Esophagus muscularis mucosa (tissue), 3 donors: ENCODE data around the gene REN.

ENCODE experiments used
- CTCF ChIP-seq, 3 experiments: fragments of 200-600 bp in 2 of 3; fragments of 450-650 bp in 1 of 3; sonication (generic) in 2 of 3; IDR thresholded peaks; one replicate each; pipeline ENCODE4 v1.5.1; 2017 to 2019; ENCODE audit warnings: antibody characterized with exemption in 3 of 3, mild to moderate bottlenecking in 2 of 3, moderate library complexity in 1 of 3
- POLR2A ChIP-seq: fragments of 450-650 bp; IDR thresholded peaks from one replicate; pipeline ENCODE4 v1.6.1; 2017; ENCODE audit warnings: antibody characterized with exemption, moderate library complexity, mild to moderate bottlenecking, low read depth

DNA sequence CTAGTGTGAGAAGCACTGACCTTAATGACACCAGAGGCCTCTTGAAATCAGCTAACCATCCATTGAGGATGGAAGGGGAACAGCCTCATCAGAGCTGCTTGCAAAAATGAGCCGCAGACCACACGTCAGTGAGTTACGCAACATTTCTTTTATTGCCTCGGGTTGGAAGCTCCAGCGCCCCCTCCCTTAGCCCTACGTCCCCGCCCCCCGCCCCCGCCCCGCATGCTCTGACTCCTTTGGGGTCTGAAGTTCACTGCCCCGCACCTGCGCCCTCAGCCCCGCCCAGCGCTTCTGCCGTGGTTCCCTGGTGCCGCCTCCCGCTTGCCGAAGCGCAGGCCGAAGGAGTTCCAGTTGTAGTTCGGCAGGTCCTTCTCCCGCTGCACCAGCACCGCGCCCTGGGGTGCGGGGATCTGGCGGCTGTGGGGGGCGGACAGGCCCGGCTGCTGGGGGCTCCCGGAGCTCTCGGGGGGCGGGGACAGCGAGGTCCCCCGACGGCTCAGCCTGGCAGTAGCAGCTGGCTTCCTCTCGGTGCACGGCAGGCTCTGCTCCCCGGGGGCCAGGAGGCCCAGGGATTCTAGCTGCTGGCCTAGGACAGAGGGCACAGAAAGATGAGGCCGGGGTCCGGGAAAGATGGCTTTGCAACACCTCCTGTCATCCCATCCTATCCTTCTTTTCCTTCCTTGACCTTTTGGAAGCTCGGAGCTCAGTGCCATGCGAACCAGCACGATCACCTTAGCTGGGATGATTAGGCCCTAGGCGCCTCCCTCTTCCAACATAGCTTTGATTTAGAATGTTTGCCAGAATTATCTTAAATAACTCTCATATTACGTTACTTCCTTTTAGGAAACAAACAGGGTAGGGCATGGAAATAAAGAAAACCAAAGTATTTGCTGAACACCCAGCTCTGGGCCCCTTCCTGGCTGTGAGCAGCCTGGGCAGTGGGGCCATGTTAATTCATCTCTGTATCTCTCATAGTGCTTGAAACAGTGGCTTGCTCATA is 24.4 kb upstream of the REN start:
- no peak for TF ChIP-seq POLR2A
- no peak for TF ChIP-seq CTCF (IDR thresholded peaks at IDR 0.05)
